Measurements from ENCODE around the gene STAM2.

- no peak for TF ChIP-seq POU6F1 (CRISPR knock-in tag; IDR thresholded peaks at IDR 0.05; ENCODE audit: borderline replicate concordance, low read depth)
- TF ChIP-seq ARNTL (CRISPR knock-in tag; IDR thresholded peaks at IDR 0.05; ENCODE audit: borderline replicate concordance, low read depth): no peak
- no peak for TF ChIP-seq ZNF565 (CRISPR knock-in tag; conservative IDR thresholded peaks at IDR 0.05; ENCODE audit: low read depth)
- TF ChIP-seq TCF4 (CRISPR knock-in tag; IDR thresholded peaks at IDR 0.05; ENCODE audit: borderline replicate concordance): no peak
- no peak for TF ChIP-seq ZC3H10 (CRISPR knock-in tag; IDR thresholded peaks at IDR 0.05)
- no peak for TF ChIP-seq ZFP3 (CRISPR knock-in tag; IDR thresholded peaks at IDR 0.05)
Observed at GRCh38 chr2:152097801-152098495, 77.6 kb downstream of the STAM2 start.

Data from SK-N-SH treated with all-trans-retinoic acid at 6 μM for 48 hours (cell line).